GM11168 (cell line): ENCODE results near the gene MSANTD4.
"Not testable (repeated sequence)": the region's sequence is repeated elsewhere in the genome, so short reads cannot be mapped to it uniquely, and the experiment has no call there.

ENCODE experiments used
- in situ Hi-C: fragments of 300-500 bp; cut with MboI; formaldehyde crosslinking; loops from one replicate; pipeline ENCODE4 v1.12.0; 2022; ENCODE audit warnings: low sequenced_read_pairs; ENCODE audit not compliant: unreplicated experiment

Gene MSANTD4

DNA sequence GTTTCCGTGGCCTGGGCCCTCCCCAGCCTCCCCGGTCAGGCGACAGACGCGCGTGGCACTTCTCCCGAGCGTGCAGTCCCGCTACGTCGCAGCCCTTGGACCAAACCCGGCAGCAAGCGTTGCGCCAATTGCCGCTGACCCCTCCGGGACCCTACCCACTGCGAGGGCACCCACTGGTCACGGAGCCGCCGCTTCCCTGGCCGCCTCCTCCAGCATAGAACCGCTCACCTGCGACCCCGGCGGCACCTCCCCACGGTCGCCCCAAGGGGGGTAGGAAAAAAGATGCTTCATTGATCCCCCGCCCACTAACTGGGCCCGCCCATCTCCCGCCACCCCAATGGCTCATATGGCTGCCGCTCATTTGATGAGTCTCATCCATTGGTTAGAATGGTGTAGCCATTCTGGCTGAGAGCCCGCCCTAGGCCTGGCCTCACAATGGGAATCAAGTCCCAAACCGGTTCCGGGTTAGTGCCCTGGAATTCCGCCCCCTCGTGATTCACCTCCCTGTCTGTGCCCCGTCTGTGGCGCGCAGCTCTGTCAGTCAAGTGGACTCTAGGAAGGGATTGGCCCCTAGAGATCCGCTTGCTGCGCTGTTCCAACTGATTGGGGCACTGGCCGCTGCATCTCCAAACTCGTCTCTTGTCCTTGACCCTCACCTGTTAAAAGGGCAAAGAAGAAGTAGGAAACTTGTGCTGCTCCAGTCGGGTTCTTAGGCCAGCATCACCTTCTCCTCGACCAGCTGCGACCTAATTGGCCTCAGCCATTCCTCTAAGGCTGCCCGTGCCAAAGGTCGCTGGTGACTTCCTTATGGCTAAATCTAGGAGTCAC, at the start of gene MSANTD4:
MSANTD4 (minus strand) TSS at position 274 of the 828 bp plus-strand sequence. CDS start 11,323 bp downstream, outside the sequence.
- in situ Hi-C loops, result no loop called here

- in situ Hi-C loops, result no loop called here
Measured at GRCh38 chr11:106070606-106071005, 48.6 kb upstream of the MSANTD4 start.

- in situ Hi-C loops, result no loop called here
Measured at GRCh38 chr11:106063009-106063408, 41.0 kb upstream of the MSANTD4 start.

DNA sequence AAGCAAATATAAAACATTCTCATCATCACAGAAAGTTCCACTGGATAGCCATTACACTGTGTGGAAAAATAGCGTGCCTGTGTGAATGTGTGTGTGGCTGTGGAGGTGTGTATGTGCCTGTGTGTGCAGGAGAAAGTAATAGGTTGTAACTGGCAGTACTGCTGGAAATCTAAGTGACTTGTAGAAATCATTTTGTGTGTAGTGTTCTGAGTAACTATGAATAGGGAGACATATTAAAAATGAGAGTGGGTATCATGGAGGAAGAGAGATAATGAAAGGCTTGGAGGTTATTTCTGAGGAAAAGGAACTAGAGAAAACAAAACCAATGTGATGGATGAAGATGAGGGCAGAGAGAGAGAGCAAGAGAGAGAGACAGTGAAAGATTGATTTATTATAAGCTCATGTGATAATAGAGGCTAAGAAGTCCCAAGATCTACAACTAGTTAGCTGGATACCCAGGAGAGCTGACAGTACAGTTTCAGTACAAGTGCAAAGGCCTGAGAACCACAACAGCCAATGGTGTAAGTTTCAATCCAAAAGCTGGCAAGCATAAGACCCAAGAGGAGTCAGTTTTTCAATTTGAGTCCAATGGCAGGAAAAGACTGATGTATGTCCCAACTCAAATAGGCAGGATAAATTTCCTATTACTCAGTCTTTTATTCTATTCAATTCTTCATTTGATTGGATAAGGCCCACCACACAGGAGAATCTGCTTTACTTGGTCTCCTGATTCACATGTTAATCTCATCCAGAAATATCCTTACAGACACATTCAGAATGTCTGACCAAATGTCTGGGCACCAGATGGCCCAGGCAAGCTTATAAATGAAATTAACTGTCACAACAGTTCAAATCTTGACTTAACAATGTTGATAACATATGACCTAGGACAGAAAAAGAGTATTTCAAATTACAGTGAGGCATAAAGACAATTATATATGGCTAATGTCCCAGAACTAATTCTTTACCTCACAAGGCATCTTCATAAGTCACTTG, 40.2 kb upstream of the MSANTD4 start:
- in situ Hi-C loops, result no loop called here

DNA sequence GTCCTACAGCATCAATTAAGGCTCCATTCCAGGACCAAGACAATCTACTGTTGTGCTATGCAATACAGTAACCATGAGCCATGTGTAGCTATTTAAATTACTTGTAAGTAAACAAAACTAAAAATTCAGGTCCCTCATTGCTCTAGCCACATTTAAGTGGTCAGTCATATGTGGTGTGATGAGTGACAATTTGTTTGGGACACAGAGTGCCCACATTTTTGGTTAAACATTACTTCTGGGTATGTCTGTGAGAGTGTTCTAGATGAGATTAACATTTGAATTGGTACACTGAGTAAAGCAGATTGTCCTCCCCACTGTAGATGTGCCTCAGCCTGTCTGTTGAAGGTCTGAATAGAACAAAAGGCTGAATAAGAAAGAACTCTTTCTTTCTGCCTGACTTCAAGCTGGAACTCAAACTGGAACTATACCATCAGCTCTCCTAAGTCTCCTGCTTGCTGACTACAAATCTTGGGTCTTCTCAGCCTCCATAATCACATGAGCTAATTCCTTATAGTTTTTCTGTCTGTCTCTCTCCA, 39.3 kb upstream of the MSANTD4 start:
- in situ Hi-C loops, result no loop called here

GRCh38 chr11:106059617-106060016, 37.6 kb upstream of the MSANTD4 start:
- in situ Hi-C loops, result no loop called here

DNA sequence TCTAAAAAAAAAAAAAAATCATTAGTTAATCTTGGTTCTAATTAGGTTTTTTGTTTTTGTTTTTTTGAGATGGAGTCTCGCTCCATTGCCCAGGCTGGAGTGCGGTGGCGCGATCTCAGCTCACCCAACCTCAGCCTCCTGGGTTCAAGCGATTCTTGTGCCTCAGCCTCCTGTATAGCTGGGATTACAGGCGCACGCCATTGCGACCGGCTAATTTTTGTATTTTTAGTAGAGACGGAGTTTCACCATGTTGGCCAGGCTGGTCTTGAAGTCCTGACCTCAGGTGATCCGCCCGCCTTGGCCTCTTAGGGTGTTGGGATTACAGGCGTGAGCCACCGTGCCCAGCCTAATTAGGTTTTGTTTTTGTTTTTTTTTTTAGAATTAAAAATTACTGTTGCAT, 36.3 kb upstream of the MSANTD4 start:
- in situ Hi-C loops, result not testable (repeated sequence)

- in situ Hi-C loops, result no loop called here
Measured at GRCh38 chr11:106051103-106051502, 29.1 kb upstream of the MSANTD4 start.

- in situ Hi-C loops, result no loop called here
Measured at GRCh38 chr11:106049727-106050476, 27.9 kb upstream of the MSANTD4 start.

- in situ Hi-C loops, result no loop called here
Measured at GRCh38 chr11:106047631-106048030, 25.6 kb upstream of the MSANTD4 start.

DNA sequence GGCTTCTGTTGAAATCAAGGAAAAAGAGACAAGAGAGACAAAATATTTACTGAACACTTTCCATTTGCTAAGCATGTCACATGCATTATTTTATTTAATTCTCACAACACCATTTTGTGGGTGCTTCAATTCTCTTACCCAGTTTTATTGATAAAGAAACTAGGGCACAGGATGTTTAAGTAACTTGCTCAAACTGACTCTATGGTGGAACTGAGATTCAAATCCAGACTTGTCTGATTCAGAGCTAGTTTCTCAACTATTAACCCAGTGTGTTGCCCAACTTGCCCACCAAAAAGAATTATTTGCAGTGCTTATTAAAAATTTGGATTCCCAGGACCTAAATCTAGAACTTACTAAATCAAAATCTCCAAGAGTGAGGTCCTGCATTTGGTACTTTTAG, 21.5 kb upstream of the MSANTD4 start:
- in situ Hi-C loops, result no loop called here

GRCh38 chr11:106032861-106033260, 10.8 kb upstream of the MSANTD4 start:
- in situ Hi-C loops, result no loop called here

DNA sequence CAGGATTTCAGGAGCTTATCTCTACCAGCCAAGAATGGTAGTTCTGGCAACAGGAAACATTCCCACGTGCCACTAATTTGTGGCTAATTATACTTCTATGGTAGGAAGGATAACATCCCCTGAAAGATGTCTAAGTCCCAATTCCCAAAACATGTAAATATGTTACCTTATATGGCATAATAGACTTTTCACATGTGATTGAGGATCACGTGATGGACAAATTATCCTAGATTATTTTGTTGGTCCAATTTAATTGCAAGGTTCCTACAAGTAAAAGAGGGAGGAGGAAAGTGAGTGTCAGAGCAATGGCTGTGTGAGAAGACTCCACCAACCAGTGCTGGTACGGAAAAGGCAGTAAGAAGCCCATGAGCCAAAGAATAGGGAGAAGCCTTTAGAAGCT, 9.9 kb upstream of the MSANTD4 start:
- in situ Hi-C loops, result no loop called here

- in situ Hi-C loops, result no loop called here
Measured at GRCh38 chr11:106031202-106031810, 9.3 kb upstream of the MSANTD4 start.

DNA sequence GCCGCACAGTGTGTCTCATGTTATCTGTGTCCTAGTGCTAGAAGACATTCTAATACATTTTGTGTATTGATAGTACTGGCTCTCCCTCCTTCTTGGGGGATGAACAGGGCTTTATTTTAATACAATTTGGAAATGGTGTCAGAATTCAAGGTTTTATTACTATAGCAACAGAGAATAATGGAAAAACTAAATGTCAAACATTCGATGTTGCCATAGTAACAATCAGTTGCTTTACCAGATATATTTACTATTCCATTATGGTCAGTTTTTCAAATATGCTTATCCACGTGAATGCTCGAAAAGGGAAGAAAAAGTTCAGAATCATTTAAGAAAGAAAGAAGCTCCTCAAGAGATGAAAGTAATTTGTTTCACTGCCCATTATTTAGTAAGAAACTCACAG, 8.6 kb upstream of the MSANTD4 start:
- in situ Hi-C loops, result no loop called here

GRCh38 chr11:106022795-106023275, 795 bp upstream of the MSANTD4 start:
- in situ Hi-C loops, result no loop called here

DNA sequence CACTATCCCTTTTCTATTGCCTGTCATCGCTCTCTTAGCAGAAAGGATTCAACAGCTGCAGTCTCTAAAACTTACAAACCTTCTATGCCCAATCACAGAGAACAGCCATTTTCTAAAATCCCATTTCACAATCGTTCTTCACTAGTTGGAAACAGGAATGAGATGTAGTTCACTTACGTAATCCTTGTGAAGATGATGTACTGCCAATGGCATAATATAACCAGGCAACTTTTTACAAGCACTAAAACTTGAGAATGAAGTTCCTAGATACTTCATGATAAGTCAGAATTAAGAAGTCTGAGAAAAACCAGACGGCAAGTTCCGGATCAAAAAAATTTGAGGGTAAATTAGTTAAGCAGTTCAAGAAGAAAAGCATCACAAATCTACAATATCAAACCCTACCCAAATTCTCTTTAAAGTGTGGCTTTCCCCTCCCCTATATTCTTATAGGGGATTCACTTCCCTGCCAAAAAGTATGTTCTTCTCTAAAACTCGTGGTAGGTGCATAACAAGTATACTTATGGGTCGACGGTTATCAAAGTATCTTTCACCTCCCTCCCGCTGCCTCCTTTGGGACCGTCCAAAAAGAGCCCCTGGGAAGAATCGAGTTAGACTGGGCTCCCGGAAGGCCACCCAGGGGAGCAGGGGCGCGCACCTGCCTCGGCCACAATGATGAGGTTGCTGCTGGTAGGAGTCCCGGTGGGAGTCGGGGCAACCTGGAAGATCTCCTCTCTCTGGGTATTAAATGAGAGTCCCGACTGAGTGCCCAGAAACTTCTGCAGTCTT, 666 bp downstream of the MSANTD4 start:
- in situ Hi-C loops, result no loop called here

GRCh38 chr11:106017093-106017492, 4.9 kb downstream of the MSANTD4 start:
- in situ Hi-C loops, result no loop called here

GRCh38 chr11:106015066-106015465, 7.0 kb downstream of the MSANTD4 start:
- in situ Hi-C loops, result no loop called here
